Anterior cingulate cortex (tissue), 58 donors: ENCODE data around the gene CDK14.
"Not testable (repeated sequence)": the region's sequence is repeated elsewhere in the genome, so short reads cannot be mapped to it uniquely, and the experiment has no call there.

ENCODE experiments used
- DNase-seq, 58 donors: peaks; one replicate each; lab custom pipeline; 2025; lab: John Stamatoyannopoulos, UW

CDK14 gene

GRCh38 chr7:90713628-90714027 is 117.5 kb downstream of the CDK14 start:
- DNase-seq = no peak

- no peak for DNase-seq
Observed at GRCh38 chr7:90715067-90715466, 118.9 kb downstream of the CDK14 start.

GRCh38 chr7:90717296-90718060 is 121.4 kb downstream of the CDK14 start:
- DNase-seq = no peak

GRCh38 chr7:90719155-90719554 is 123.0 kb downstream of the CDK14 start:
- no peak for DNase-seq

GRCh38 chr7:90720984-90721760 is 125.1 kb downstream of the CDK14 start:
- no peak for DNase-seq

GRCh38 chr7:90721869-90722431 is 125.8 kb downstream of the CDK14 start:
- DNase-seq = no peak

- no peak for DNase-seq
Observed at GRCh38 chr7:90723233-90723632, 127.1 kb downstream of the CDK14 start.

GRCh38 chr7:90723866-90724265 is 127.7 kb downstream of the CDK14 start:
- DNase-seq = no peak

GRCh38 chr7:90726120-90726519 is 130.0 kb downstream of the CDK14 start:
- DNase-seq = no peak

GRCh38 chr7:90726623-90727022 is 130.5 kb downstream of the CDK14 start:
- DNase-seq = no peak

- DNase-seq = no peak
Observed at GRCh38 chr7:90727412-90727811, 131.3 kb downstream of the CDK14 start.

- no peak for DNase-seq
Observed at GRCh38 chr7:90728568-90728967, 132.4 kb downstream of the CDK14 start.

GRCh38 chr7:90735611-90736280 is 139.6 kb downstream of the CDK14 start:
- DNase-seq = not testable (repeated sequence)

GRCh38 chr7:90736316-90736715 is 140.2 kb downstream of the CDK14 start:
- DNase-seq = no peak

- DNase-seq = no peak
Observed at GRCh38 chr7:90736968-90737939, 141.1 kb downstream of the CDK14 start.

GRCh38 chr7:90738249-90738648 is 142.1 kb downstream of the CDK14 start:
- DNase-seq = no peak

GRCh38 chr7:90739716-90740115 is 143.6 kb downstream of the CDK14 start:
- peak in 1 of 58 donors; percentile 8 for DNase-seq

GRCh38 chr7:90740386-90740785 is 144.3 kb downstream of the CDK14 start:
- peak in 1 of 58 donors; percentile 5 for DNase-seq

GRCh38 chr7:90743626-90744025 is 147.5 kb downstream of the CDK14 start:
- no peak for DNase-seq

- no peak for DNase-seq
Observed at GRCh38 chr7:90747516-90747915, 151.4 kb downstream of the CDK14 start.
